NCI-H2227 treated with DMSO at 0.1 percent for 48 hours (cell line): ENCODE results near the gene SARNP.
A peak's percentile ranks its signal among the peaks of the same experiment; 100 is the strongest.
"Not testable (repeated sequence)": the region's sequence is repeated elsewhere in the genome, so short reads cannot be mapped to it uniquely, and the experiment has no call there.

ENCODE experiments used
- DNase-seq: peaks from one replicate; lab custom pipeline; 2025; lab: John Stamatoyannopoulos, UW

SARNP gene

DNA sequence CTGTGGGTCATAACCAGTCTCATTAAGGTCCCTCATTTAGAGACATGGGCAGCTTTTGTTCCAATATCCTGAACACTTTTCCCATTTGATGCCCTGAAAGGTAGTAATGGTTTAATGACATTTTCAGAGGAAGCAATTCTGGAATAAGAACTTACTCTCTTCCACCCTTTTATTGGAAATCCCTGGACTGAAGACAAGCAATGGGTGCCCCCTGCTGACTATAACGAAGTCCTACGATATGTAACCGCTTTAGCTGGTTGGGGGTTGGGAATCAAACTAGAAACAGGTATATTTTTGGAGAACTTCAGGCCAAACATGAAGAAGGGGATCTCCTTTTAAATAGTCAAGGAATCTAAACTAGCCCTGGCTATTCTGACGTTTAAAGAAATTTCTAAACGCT lies 20.5 kb downstream of the SARNP start:
- DNase-seq, result peak; percentile 36

DNA sequence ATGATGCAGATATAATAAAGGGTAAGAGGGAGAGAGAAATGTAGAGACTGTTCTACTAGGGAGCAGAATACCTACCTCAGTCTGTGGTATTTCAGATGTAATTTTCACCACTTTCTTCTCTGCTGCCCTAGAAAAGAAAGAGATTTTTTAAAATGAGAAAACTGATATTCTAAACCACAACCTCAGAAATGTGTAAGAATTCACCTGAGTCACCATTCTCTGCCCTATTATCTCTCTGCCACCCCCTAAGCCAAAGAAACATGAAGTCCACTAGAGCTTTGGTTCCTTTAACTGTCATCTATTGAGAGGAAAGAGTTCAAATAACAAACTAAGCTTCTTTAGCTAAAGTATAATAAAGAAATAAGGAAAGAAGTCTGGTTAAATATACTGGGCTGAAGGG lies 21.6 kb downstream of the SARNP start:
- no peak for DNase-seq

DNA sequence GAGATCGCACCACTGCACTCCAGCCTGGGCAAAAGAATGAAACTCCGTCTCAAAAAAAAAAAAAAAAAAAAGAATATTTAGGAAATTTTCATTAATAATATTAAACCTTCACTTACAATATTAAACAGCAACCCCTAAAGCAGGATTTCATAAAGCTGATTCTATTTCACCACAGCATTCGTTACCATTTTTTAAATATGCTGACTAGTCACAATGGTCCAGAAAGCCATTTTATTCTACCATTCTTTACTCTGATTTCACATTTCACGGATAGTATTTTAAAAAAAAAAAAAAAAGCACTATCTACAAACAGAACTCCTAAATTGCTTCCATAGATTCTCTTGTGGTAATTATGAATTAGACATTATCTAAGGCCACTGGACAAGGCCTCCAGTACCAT lies 27.6 kb downstream of the SARNP start:
- DNase-seq, result no peak

DNA sequence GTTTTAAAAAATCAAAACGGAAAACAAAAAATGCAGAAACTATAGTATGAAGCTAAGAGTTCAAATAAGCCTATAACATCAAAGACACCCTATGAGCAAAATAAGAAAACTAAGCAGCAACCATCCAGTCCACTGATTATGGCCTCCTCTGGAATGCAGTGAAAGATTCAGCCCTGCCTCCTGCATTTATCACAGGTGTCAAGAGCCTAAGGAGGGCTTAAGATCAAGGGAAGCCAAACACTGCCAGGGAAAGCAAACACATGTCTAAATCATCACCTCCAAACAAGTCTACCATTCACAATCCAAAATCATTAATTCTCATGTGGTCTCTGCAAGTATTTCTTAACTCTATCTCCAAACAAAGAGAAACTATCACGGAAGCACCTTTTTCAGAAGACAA lies 28.4 kb downstream of the SARNP start:
- DNase-seq, result no peak

DNA sequence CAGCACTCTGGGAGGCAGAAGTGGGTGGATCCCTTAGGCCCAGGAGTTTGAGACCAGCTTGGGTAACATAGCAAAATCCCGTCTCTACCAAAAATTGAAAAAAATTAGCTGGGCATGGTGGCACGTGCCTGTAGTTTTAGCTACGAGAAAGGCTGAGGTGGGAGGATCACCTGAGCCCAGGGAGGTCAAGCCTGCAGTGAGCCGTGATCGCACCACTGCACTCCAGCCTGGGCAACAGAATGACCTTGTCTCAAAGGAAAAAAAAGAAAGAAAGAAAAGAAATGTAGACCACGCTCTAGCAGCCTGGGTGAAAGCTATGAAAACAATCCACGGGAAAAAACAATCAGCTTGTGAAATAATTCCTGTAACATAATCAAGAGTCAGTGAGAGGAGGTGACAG lies 29.0 kb downstream of the SARNP start:
- DNase-seq, result no peak

DNA sequence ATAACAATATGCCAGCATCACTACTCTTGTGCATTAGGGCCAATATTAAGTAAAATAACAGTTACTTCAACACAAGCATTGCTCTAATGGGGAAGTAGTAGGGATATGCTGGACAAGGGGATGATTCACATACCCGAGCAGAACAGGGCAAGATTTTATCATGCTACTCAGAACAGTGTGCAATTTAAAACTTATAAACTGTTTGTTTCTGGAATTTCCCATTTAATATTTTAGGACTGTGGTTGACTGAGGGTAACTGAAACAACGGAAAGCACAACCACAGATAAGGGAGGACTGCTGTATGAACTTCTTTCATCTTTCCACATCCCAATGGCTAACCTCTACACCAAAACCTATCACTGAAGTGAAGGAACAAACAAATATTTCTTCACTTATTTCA lies 36.8 kb downstream of the SARNP start:
- DNase-seq, result no peak

DNA sequence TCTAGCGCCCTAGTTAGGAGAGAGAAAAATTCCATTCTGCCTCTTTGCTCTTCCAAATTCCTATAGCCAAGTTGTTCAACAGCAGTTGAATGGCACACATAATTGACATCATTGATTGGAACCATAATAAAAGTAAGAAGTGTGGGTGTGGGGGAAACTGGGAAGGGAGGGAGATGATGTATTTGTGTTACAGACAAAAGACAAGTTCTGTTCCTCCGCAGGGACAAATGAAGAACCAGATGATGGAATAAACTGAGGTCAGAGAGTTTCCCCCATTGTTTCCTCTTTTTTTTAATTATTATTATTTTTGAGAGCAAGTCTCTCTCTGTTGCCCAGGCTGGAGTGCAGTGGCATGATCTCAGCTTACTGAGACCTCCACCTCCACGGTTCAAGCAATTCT lies 39.7 kb downstream of the SARNP start:
- no peak for DNase-seq

DNA sequence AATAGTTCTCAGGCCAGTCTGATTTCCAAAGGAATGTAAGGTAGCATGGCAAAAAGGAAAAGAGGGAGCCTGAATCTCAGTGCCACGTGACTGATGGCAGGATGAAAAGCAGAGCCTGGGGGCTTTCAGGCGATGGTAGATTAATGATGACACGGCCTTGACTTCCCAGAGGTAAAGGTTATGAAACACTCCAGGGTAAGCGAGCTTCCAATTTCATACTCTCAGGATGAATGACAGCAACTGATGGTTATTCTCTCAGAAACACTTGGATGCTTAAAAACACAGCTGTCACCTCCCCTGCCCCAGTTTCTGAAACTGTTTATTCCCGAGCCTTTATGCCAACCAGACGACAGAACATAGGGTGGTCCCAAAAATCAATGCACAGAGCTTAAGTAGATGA lies 45.8 kb downstream of the SARNP start:
- peak; percentile 3 for DNase-seq

DNA sequence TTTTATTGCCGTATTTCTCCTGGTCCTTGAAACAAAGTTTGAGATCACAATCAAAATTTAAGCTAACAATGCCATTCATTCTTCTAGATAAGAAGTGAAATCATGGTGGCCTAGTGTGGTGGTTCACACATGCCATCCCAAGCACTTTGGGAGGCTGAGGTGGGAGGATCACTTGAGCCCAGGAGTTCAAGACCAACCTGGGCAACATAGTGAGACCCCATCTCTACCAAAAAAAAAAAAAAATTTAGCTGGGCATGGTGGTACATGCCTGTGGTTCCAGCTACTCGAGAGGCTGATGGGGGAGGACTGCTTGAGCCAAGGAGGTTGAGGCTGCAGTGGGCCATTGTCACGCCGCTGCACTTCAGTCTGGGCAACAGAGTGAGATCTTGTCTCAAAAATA lies 50.4 kb downstream of the SARNP start:
- DNase-seq, result no peak

DNA sequence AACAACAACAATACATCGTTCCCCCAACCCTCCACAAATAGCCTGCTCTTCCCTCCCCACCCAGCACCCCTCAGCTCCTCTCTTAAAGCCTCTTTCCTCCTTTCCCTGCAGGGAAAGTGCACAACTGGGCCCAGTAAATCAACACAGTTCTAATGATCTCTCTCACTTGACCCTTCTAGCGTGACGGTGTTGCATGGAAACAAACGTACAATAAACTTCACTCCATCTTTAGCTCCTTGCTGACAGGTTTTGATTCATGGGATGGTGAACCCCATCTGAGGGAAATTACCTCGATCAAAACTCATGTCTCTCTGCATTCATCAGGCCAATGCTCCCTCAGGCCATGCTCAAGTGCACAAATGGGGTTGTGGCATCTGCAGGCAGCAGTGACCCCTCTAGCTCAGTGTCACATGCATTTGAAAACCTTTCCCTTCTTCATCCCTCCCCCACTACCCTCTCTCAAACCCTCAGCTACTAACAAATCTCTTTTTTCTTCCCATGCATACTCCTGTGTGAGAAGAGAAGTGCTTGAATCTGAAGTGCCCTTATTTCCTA lies 51.7 kb downstream of the SARNP start:
- peak; percentile 44 for DNase-seq

DNA sequence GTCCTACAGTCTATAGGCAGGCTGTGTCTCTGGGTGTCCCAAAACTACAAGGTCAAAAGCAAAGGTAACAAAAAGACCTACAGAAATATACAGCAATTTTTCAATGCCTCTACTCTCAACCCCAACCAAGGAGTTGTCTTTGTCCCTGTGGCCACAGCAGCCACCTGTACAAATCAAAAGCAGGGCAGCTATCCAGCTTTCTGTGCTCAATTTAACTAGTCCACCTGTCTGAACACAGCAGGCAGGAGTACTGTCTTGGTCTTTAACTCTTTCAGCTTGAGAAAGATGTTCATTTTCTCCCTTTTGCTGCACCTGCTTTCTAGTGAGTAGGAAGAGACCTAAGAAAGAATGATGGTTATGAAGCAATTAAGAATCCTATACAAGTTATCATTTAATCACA lies 54.9 kb downstream of the SARNP start:
- no peak for DNase-seq

DNA sequence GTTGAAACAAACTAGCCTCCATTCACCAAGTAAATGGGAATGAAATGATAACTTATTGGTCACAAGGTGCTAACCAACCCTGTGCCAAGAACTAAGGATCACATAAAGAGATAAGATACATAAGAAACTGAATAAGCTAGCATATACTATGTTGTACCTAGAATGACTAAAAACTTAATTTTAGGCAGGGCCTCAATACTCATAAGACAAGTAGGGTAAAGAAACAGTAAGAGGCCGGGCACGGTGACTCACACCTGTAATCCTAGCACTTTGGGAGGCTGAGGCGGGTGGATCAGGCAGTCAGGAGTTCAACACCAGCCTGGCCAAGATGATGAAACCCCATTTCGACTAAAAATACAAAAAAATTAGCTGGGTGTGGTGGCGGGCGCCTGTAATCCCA lies 56.9 kb downstream of the SARNP start:
- no peak for DNase-seq

DNA sequence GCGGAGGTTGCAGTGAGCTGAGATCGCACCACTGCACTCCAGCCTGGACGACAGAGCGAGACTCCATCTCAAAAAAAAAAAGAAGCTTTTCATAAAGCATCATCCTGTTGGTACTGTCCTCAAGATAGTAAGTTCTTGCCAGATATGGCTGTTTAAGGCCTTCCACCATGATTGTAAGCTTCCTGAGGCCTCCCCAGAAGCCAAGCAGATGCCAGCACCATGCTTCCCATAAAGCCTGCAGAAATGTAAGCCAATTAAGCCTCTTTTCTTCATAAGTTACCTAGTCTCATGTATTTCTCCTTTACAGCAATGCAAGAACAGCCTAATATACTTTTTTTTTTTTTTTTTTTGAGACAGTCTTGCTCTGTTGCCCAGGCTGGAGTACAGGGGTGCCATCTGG lies 58.9 kb downstream of the SARNP start:
- DNase-seq, result not testable (repeated sequence)

DNA sequence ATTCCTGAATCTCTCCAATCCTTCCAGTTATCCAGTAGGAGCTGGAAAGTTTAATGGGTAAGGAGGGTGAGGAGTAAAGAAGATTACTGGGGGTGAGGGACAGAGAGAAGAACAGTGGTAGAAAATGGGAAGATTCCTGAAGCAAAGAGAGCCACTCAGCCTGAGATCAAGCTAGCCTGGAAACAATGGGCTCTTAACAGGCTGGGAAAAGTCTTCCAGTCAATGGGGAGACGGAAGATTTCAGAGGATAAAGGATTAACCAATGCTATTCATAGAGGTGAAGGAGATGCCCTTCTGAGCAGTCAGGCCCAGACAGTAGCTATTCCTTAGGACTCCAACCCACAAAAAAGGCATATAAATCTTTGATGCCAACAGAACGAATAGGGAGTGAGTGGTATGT lies 59.8 kb downstream of the SARNP start:
- DNase-seq, result no peak

DNA sequence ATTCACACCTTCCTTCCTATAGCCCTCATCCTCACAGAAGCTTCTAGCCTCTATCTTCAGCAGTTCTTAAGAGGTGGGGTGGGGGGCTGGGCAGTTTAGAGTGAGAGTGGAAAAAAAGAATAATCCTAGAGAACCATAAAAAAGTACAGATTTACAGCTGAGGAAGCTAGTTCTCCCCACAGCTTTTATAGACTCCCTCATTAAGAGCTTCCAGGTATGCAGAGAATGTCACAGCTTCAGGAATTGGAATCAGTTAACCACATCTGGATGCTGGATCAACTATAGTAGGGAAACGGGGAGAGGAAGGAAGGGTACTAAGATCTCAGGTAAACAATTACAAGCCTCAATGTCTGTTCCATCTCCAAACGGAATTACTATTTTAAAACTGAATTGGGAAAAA lies 62.3 kb downstream of the SARNP start:
- no peak for DNase-seq

DNA sequence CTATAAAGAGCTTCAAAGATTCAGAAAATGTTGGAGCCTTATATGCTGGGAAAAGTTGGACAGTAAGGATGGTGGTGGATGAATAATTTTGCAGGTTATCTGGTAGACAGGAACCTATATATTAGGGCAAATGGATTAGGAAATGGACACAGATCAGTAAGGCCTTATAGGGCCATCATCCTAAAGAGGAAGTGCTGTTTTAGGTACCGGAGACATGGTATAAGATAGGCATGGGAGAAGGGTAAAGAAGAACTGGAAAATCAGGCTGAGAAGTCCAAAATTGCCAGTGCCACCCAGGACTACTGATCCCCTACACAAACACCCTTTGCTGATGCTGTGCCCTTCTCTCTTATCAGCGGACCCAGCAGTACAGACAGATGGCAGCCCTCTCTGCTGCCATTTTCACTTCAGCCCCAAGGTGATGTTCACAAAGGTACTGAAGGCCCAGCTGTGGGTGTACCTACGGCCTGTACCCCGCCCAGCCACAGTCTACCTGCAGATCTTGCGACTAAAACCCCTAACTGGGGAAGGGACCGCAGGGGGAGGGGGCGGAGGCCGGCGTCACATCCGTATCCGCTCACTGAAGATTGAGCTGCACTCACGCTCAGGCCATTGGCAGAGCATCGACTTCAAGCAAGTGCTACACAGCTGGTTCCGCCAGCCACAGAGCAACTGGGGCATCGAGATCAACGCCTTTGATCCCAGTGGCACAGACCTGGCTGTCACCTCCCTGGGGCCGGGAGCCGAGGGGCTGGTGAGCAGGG lies 69.1 kb downstream of the SARNP start:
- no peak for DNase-seq

DNA sequence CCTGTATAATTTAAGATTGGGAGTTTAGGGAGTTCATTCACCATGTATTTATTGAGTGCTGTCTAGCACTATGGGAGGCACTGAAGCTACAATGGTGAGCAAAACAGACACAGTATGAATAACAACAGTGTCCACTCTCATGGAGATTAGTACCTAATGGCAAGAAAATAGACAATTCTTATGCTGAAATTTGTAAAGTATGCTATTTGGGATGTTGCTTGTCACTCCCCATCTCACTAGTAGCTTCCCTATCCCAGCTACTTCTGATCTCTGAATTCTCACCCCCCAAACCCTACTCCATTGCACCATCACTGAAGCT lies 70.7 kb downstream of the SARNP start:
- no peak for DNase-seq

DNA sequence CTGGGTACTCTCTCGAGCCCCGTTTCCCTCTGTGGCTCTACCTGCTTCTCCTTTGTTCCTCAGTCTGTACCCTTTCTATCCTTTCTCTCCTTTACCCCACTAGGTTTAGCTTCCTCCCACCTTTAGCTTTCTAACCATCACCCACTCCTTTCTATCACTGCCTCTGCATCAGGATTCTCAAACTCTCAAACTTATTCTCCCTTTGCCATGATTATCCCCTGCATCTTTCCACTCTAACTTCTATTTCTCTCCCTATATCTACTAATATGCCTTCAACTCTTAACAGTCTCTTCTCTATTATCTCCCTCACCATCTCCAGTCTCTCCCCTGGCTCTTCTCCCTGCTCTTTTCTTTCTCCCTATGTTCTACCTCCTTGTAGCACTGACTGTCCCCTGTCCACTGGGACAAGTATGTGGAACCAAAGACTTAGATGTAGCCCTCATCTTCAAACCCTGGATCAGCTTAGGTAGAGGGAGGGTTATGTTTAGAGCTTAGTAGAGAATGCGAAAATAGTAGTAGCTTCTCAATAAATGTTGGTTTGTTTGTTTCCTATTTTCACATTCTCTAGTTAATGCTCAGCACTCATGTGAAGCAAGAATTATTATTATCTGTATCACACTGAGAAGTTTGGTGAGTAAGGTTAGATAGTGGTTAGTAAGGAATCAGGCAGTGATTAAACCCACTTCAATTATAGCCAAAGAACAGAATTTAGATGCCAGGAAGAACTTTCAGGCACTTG lies 71.2 kb downstream of the SARNP start:
- DNase-seq, result no peak

DNA sequence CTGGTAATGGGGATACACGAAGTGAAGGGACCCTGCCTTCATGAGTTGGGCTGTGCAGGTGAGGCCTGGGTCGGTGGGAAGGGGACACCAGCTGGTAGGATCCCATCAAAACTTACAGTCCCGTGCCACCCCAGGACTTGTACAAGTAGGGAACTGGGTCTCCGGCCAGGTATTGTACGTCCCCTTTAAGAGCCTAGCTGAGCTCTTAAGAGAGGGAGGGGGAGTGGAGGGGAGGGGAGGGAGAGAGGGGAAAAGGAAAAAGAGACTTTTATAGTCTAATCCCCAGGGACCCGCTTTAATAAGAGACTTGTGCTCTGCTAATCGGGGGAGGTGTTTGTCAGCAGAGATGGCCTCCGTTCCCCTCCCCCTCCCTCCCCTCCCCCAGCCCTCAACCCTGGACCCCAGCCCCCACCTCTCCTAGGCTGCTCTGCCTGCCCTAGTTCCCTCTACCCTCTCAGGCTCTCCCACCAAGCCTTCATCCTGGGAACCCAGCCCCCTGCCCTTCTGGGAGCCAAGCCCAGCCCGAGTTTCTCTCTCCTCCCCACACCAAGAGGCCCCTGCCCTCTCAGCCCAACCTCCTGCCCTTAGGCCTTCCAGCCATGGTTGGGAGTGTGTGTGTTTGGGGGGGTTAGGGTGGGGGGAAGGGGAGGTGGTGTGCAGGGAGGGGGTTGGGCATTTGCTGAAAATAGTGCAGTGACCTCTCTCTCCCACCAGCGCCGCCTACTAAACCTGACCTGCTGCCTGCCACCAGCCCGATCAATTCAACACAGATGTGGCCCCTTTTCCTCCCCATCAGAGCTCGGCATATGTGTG lies 72.0 kb downstream of the SARNP start:
- DNase-seq, result peak; percentile 46

DNA sequence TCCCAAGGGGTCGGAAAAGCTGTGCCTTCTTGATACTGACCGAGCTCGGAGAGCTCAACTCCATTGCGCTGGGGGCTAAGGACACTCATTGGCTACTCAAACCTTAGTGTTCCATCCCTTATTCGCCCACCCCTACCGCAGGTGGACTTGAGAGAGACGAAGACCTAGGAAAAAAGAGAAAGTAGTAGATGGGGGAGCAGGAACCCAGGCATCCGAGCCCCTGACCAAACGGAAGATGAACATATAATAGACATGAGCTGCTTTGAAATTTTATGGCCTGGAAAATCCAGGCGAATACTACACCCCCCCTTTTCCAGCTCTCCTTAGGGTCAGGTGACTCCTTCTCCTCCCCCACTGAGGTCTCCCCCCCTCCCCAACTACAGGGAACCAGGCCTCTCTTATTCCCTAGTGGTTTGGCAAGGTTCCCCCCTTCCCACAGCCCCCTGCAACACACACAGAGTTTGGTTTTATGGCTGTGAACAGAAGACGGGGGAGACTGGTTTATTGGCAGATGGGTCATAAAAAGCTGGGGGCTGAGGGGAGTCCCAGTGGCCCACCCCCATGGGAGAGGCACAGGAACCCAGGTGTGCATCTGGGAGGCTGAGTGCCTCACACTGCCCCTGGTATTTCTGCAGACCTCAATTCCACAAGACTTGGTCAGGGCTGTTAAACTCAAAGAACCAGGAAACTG lies 73.0 kb downstream of the SARNP start:
- DNase-seq, result no peak

DNA sequence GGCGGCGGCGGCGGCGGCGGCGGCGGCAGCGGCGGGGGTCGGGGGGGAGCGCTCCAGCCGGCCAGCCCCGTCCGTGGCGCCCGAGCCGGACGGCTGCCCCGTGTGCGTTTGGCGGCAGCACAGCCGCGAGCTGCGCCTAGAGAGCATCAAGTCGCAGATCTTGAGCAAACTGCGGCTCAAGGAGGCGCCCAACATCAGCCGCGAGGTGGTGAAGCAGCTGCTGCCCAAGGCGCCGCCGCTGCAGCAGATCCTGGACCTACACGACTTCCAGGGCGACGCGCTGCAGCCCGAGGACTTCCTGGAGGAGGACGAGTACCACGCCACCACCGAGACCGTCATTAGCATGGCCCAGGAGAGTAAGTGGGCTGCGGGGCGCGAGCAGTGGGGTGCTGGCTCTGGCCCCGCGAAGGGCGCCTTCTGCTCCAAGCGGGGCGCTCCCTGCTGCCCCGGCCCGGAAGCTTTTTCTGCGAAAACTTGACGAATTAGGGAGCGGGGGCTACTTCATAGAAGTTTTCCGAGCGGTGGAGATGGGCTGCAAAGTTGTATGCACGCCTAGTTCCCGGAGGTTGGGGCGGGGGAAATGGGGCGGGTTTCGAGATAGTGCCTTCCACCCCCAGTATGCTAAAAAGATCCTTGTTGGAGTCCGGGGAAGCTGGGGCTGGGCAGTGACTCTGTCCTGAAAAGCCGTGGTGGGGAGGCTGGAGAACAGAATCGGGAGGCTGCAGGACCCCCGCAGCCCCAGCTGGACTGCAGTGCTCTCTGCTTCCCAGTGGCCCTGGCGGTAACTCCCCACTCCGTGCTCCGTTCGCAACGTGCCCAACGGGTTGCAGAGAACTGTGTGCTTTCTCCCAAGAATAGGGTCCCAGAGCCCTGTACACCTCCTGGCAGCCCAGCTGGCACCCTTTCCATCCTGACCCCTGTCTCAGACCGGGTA lies 73.9 kb downstream of the SARNP start:
- no peak for DNase-seq
